ENCODE measurements around the gene TCF23.
"Not testable (repeated sequence)": the region's sequence is repeated elsewhere in the genome, so short reads cannot be mapped to it uniquely, and the experiment has no call there.

The TCF23 gene

GRCh38 chr2:27154488-27154887 lies 5.7 kb downstream of the TCF23 start:
- no peak for DNase-seq (ENCODE audit: low read depth in 3 of 3)

- DNase-seq (ENCODE audit: low read depth in 3 of 3) = no peak
Measured at GRCh38 chr2:27155069-27155520, 6.3 kb downstream of the TCF23 start.

- DNase-seq (ENCODE audit: low read depth in 3 of 3) = no peak
Measured at GRCh38 chr2:27158468-27158867, 9.7 kb downstream of the TCF23 start.

- no peak for DNase-seq (ENCODE audit: low read depth in 3 of 3)
Measured at GRCh38 chr2:27159271-27159670, 10.5 kb downstream of the TCF23 start.

- DNase-seq (ENCODE audit: low read depth in 3 of 3) = no peak
Measured at GRCh38 chr2:27160191-27160590, 11.4 kb downstream of the TCF23 start.

- no peak for DNase-seq (ENCODE audit: low read depth in 3 of 3)
Measured at GRCh38 chr2:27162151-27163121, 13.6 kb downstream of the TCF23 start.

GRCh38 chr2:27164960-27165763 lies 16.4 kb downstream of the TCF23 start:
- DNase-seq (ENCODE audit: low read depth in 3 of 3) = no peak

GRCh38 chr2:27170581-27171337 lies 22.0 kb downstream of the TCF23 start:
- no peak for DNase-seq (ENCODE audit: low read depth in 3 of 3)

GRCh38 chr2:27171351-27171848 lies 22.6 kb downstream of the TCF23 start:
- DNase-seq (ENCODE audit: low read depth in 3 of 3) = no peak

GRCh38 chr2:27174638-27175037 lies 25.8 kb downstream of the TCF23 start:
- DNase-seq (ENCODE audit: low read depth in 3 of 3) = no peak

- DNase-seq (ENCODE audit: low read depth in 3 of 3) = no peak
Measured at GRCh38 chr2:27175330-27175729, 26.5 kb downstream of the TCF23 start.

- DNase-seq (ENCODE audit: low read depth in 3 of 3) = not testable (repeated sequence)
Measured at GRCh38 chr2:27175781-27176180, 27.0 kb downstream of the TCF23 start.

GRCh38 chr2:27177441-27178351 lies 28.9 kb downstream of the TCF23 start:
- no peak for DNase-seq (ENCODE audit: low read depth in 3 of 3)

GRCh38 chr2:27178469-27178868 lies 29.7 kb downstream of the TCF23 start:
- no peak for DNase-seq (ENCODE audit: low read depth in 3 of 3)

- no peak for DNase-seq (ENCODE audit: low read depth in 3 of 3)
Measured at GRCh38 chr2:27179344-27180000, 30.7 kb downstream of the TCF23 start.

- DNase-seq (ENCODE audit: low read depth in 3 of 3) = no peak
Measured at GRCh38 chr2:27182346-27182745, 33.5 kb downstream of the TCF23 start.

- DNase-seq (ENCODE audit: low read depth in 3 of 3) = no peak
Measured at GRCh38 chr2:27184115-27184514, 35.3 kb downstream of the TCF23 start.

GRCh38 chr2:27185331-27186026 lies 36.7 kb downstream of the TCF23 start:
- no peak for DNase-seq (ENCODE audit: low read depth in 3 of 3)

- no peak for DNase-seq (ENCODE audit: low read depth in 3 of 3)
Measured at GRCh38 chr2:27186613-27187345, 38.0 kb downstream of the TCF23 start.
